ENCODE results near the gene PLA2G2D.

- no peak for TF ChIP-seq ZNF143 (CRISPR knock-in tag; IDR thresholded peaks at IDR 0.05)
- TF ChIP-seq RBM34 (IDR thresholded peaks at IDR 0.05; ENCODE audit: borderline replicate concordance, insufficient read depth, low read length): no peak
- no peak for TF ChIP-seq ZBTB17 (CRISPR knock-in tag; IDR thresholded peaks at IDR 0.05)
- no peak for TF ChIP-seq NFYB (IDR thresholded peaks at IDR 0.05; ENCODE audit: extremely low read depth, insufficient read length)
- no peak for TF ChIP-seq POLR2A (conservative IDR thresholded peaks at IDR 0.05)
- TF ChIP-seq CBX5 (IDR thresholded peaks at IDR 0.05; ENCODE audit: borderline replicate concordance, low read depth): no peak
- no peak for TF ChIP-seq CTCF (IDR thresholded peaks at IDR 0.05 in 2 of 3, conservative IDR thresholded peaks at IDR 0.05 in 1 of 3; ENCODE audit: insufficient read depth in 2 of 3, low read depth in 1 of 3, low read length in 3 of 3)
- TF ChIP-seq ARID1B (IDR thresholded peaks at IDR 0.05): no peak
- no peak for TF ChIP-seq SAFB (IDR thresholded peaks at IDR 0.05; ENCODE audit: borderline replicate concordance, low read depth, low read length)
- TF ChIP-seq CCAR2 (IDR thresholded peaks at IDR 0.05; ENCODE audit: low read depth, low read length): no peak
These were observed 39.6 kb downstream of the PLA2G2D start for GRCh38 chr1:20079661-20080305.
